H9 (cell line): ENCODE data around the gene SMARCC1. TPM values are rescaled to one million over a fixed set of nuclear protein-coding genes. Genes with fewer than 3 reads are reported as not detected.

Experiments
- DNase-seq: peaks from one replicate; pipeline ENCODE4 v3.0.0-alpha.2; 2017
- H2AFZ ChIP-seq: one replicate; pipeline ENCODE4 v1.6.1; 2013; ENCODE audit warnings: mild to moderate bottlenecking, low read length, control low read depth, moderate library complexity
- H2AK5ac ChIP-seq: 2 replicates; pipeline ENCODE4 v1.6.1; 2013; ENCODE audit warnings: low read length, control low read depth, mixed read lengths; ENCODE audit not compliant: insufficient read length
- H2BK120ac ChIP-seq: one replicate; pipeline ENCODE4 v1.6.1; 2013; ENCODE audit warnings: low read depth, mild to moderate bottlenecking, low read length, control low read depth, inconsistent platforms; ENCODE audit not compliant: poor library complexity, severe bottlenecking
- H2BK12ac ChIP-seq: 2 replicates; pipeline ENCODE4 v1.6.1; 2013; ENCODE audit warnings: low read length, control low read depth, mixed read lengths, low read depth; ENCODE audit not compliant: insufficient read length
- H2BK15ac ChIP-seq: 2 replicates; pipeline ENCODE4 v1.6.1; 2013; ENCODE audit warnings: low read depth, low read length, control low read depth
- H2BK20ac ChIP-seq: one replicate; pipeline ENCODE4 v1.6.1; 2013; ENCODE audit warnings: low read depth, mild to moderate bottlenecking, low read length, control low read depth, inconsistent platforms; ENCODE audit not compliant: poor library complexity, severe bottlenecking
- H2BK5ac ChIP-seq: 2 replicates; pipeline ENCODE4 v1.6.1; 2013; ENCODE audit warnings: low read length, control low read depth, mixed read lengths; ENCODE audit not compliant: insufficient read length
- H3K14ac ChIP-seq: 2 replicates; pipeline ENCODE4 v1.6.1; 2013; ENCODE audit warnings: low read length, control low read depth; ENCODE audit not compliant: insufficient read depth
- H3K18ac ChIP-seq: 2 replicates; pipeline ENCODE4 v1.6.1; 2013; ENCODE audit warnings: low read depth, mild to moderate bottlenecking, mixed read lengths, low read length, control low read depth; ENCODE audit not compliant: insufficient read length
- H3K23ac ChIP-seq: 2 replicates; pipeline ENCODE4 v1.6.1; 2013; ENCODE audit warnings: low read length, control low read depth, mixed read lengths, low read depth; ENCODE audit not compliant: insufficient read length
- H3K23me2 ChIP-seq: 2 replicates; pipeline ENCODE4 v1.6.1; 2013; ENCODE audit warnings: low read depth, mild to moderate bottlenecking, mixed read lengths, low read length, control low read depth; ENCODE audit not compliant: insufficient read length, poor library complexity, severe bottlenecking
- H3K27ac ChIP-seq: 2 replicates; pipeline ENCODE4 v1.5.1; 2013; ENCODE audit warnings: low read length, control low read depth, mixed read lengths, low read depth; ENCODE audit not compliant: insufficient read length
- H3K27me3 ChIP-seq: 2 replicates; pipeline ENCODE4 v1.6.1; 2013; ENCODE audit warnings: low read length, control low read depth, inconsistent platforms; ENCODE audit not compliant: insufficient read depth
- H3K4ac ChIP-seq: 2 replicates; pipeline ENCODE4 v1.6.1; 2013; ENCODE audit warnings: low read depth, mild to moderate bottlenecking, control low read depth, inconsistent platforms, low read length, moderate library complexity
- H3K4me1 ChIP-seq: 2 replicates; pipeline ENCODE4 v1.6.1; 2013; ENCODE audit warnings: low read length, control low read depth, inconsistent platforms; ENCODE audit not compliant: insufficient read depth
- H3K4me2 ChIP-seq: 2 replicates; pipeline ENCODE4 v1.6.1; 2013; ENCODE audit warnings: low read length, control low read depth, mixed read lengths; ENCODE audit not compliant: insufficient read length, insufficient read depth
- H3K56ac ChIP-seq: 2 replicates; pipeline ENCODE4 v1.6.1; 2013; ENCODE audit warnings: low read depth, mild to moderate bottlenecking, mixed read lengths, low read length, control low read depth; ENCODE audit not compliant: insufficient read length
- H3K79me1 ChIP-seq: 2 replicates; pipeline ENCODE4 v1.6.1; 2013; ENCODE audit warnings: low read depth, mild to moderate bottlenecking, moderate library complexity, low read length, control low read depth, inconsistent platforms; ENCODE audit not compliant: insufficient read depth, poor library complexity, severe bottlenecking
- H3K79me2 ChIP-seq: 2 replicates; pipeline ENCODE4 v1.6.1; 2013; ENCODE audit warnings: low read length, control low read depth, inconsistent platforms; ENCODE audit not compliant: insufficient read depth
- H3K9ac ChIP-seq: 2 replicates; pipeline ENCODE4 v1.6.1; 2013; ENCODE audit warnings: low read length, control low read depth, mixed read lengths; ENCODE audit not compliant: insufficient read length; ENCODE audit errors: extremely low read depth
- H3K9me3 ChIP-seq: one replicate; pipeline ENCODE4 v1.6.1; 2013; ENCODE audit warnings: low read depth, low read length, inconsistent platforms; ENCODE audit not compliant: control insufficient read depth
- H3T11ph ChIP-seq: one replicate; pipeline ENCODE4 v1.6.1; 2013; ENCODE audit warnings: mild to moderate bottlenecking, low read length, control low read depth, inconsistent platforms
- H4K20me1 ChIP-seq: one replicate; pipeline ENCODE4 v1.6.1; 2013; ENCODE audit not compliant: control insufficient read depth, insufficient read length, insufficient read depth
- H4K5ac ChIP-seq: 2 replicates; pipeline ENCODE4 v1.6.1; 2013; ENCODE audit warnings: low read depth, mild to moderate bottlenecking, mixed read lengths, low read length, control low read depth; ENCODE audit not compliant: insufficient read length
- H4K8ac ChIP-seq: replicated peaks from 2 replicates; pipeline ENCODE4 v1.6.1; 2013; ENCODE audit warnings: low read length, control low read depth, mixed read lengths, low read depth; ENCODE audit not compliant: insufficient read length
- H4K91ac ChIP-seq: 2 replicates; pipeline ENCODE4 v1.6.1; 2013; ENCODE audit warnings: low read depth, mild to moderate bottlenecking, moderate library complexity, mixed read lengths, low read length, control low read depth; ENCODE audit not compliant: insufficient read length
- H3K27ac Mint-ChIP-seq, 3 experiments: 2 replicates in 2 of 3; 3 replicates in 1 of 3; pipeline ENCODE4 v1.8.0; 2020 to 2021; ENCODE audit warnings: mixed read lengths in 3 of 3, mild to moderate bottlenecking in 1 of 3, moderate library complexity in 1 of 3
- H3K27me3 Mint-ChIP-seq: 2 replicates; pipeline ENCODE4 v1.8.0; 2021; ENCODE audit warnings: low read depth, mild to moderate bottlenecking, moderate library complexity, mixed read lengths
- H3K36me3 Mint-ChIP-seq, 3 experiments: 2 replicates in 2 of 3; 3 replicates in 1 of 3; pipeline ENCODE4 v1.8.0; 2020 to 2021; ENCODE audit warnings: low read depth in 3 of 3, mixed read lengths in 3 of 3; ENCODE audit not compliant: insufficient read depth in 1 of 3
- H3K4me1 Mint-ChIP-seq, 2 experiments: 2 replicates each; pipeline ENCODE4 v1.8.0; 2020; ENCODE audit warnings: mixed read lengths in 2 of 2
- H3K4me3 Mint-ChIP-seq, 2 experiments: 2 replicates in 1 of 2; 3 replicates in 1 of 2; pipeline ENCODE4 v1.8.0; 2020 to 2021; ENCODE audit warnings: mild to moderate bottlenecking in 2 of 2, mixed read lengths in 2 of 2, moderate library complexity in 1 of 2
- H3K9me3 Mint-ChIP-seq, 2 experiments: 2 replicates in 1 of 2; 3 replicates in 1 of 2; pipeline ENCODE4 v1.8.0; 2020; ENCODE audit warnings: mild to moderate bottlenecking in 2 of 2, mixed read lengths in 2 of 2, moderate library complexity in 1 of 2
- WGBS: extraction: QIAGEN DNeasy Blood & Tissue Kit; methylation state at CpG from one replicate; pipeline ENCODE4 v1.1.7; 2013; ENCODE audit warnings: missing lambda C conversion rate, low lambda C conversion rate, mixed read lengths; ENCODE audit not compliant: insufficient read length; ENCODE audit errors: extremely low coverage; 5-methylcytosine and 5-hydroxymethylcytosine counted together
- total RNA-seq: library from RNA; stranded (reverse); gene quantifications from 2 replicates; pipeline ENCODE4 v1.2.1, GENCODE V29; 2021
- TF ChIP-seq, protein P1 (sequence below): fragments of 200-600 bp; sonication (generic); conservative IDR thresholded peaks from 3 replicates; pipeline ENCODE4 v1.8.0; 2021; ENCODE audit warnings: antibody characterized with exemption, mild to moderate bottlenecking

Gene SMARCC1
- total RNA-seq, 1 experiment from 2014 or later, result 274 TPM

DNA sequence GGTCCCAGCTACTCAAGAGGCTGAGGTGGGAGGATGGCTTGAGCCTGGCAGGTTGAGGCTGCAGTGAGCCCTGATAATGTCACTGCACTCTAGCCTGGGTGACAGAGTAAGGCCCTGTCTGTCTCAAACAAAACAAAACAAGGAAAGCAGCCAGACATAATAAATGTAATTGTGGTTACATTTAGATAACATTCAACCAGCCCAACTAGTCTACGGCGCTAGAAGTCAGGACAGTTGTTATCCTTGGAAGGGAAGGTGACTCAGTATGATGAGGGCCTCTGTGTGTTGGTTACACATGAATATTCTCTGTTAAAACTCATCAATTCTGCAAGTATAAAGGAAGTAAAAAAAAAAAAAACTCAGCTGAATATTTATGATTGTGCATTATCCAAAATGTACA lies 176.0 kb downstream of the SMARCC1 start:
- H3K36me3 Mint-ChIP-seq, result peaks cover 48 to 85% (median 62%) of the 10 kb centered on the region in 3 experiments

More for the DNA sequence above, 176.0 kb downstream of the SMARCC1 start:
- Histone ChIP-seq H2AK5ac (no peak overlapping the region), H3K4ac (no peak overlapping the region), H3K23ac (no peak overlapping the region), H3K79me1 (no peaks in the 10 kb centered on the region), H2BK12ac (no peak overlapping the region), H4K8ac (no peak overlapping the region), H3K9me3 (no peaks in the 10 kb centered on the region), H2BK120ac (no peak overlapping the region), H3K23me2 (no peaks in the 10 kb centered on the region), H2AFZ (no peak overlapping the region), H2BK20ac (no peak overlapping the region), H3K4me1 (no peaks in the 10 kb centered on the region), H3K27ac (no peak overlapping the region), H3K9ac (no peak overlapping the region), H3K4me2 (no peak overlapping the region), H3K27me3 (no peaks in the 10 kb centered on the region), H3K79me2 (0 out of 2 replicates have a peak, but pooled peaks cover 2% of the 10 kb centered on the region), H3K56ac (no peak overlapping the region), H2BK15ac (no peak overlapping the region), H3K14ac (no peak overlapping the region), H3K18ac (no peak overlapping the region), H4K5ac (no peak overlapping the region), H3T11ph (no peak overlapping the region), H2BK5ac (no peak overlapping the region), H4K91ac (no peak overlapping the region), H4K20me1 (no peaks in the 10 kb centered on the region)
- Mint-ChIP-seq H3K27me3 (no peaks in the 10 kb centered on the region), H3K9me3 (no peaks in the 10 kb centered on the region), H3K27ac (no peak overlapping the region), H3K4me3 (no peak overlapping the region), H3K4me1 (0 out of 4 replicates have a peak, but pooled peaks cover 0 to 3% of the 10 kb centered on the region in 2 experiments)
- DNase-seq, result no peak
- TF ChIP-seq, protein P1, sequence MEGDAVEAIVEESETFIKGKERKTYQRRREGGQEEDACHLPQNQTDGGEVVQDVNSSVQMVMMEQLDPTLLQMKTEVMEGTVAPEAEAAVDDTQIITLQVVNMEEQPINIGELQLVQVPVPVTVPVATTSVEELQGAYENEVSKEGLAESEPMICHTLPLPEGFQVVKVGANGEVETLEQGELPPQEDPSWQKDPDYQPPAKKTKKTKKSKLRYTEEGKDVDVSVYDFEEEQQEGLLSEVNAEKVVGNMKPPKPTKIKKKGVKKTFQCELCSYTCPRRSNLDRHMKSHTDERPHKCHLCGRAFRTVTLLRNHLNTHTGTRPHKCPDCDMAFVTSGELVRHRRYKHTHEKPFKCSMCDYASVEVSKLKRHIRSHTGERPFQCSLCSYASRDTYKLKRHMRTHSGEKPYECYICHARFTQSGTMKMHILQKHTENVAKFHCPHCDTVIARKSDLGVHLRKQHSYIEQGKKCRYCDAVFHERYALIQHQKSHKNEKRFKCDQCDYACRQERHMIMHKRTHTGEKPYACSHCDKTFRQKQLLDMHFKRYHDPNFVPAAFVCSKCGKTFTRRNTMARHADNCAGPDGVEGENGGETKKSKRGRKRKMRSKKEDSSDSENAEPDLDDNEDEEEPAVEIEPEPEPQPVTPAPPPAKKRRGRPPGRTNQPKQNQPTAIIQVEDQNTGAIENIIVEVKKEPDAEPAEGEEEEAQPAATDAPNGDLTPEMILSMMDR, result no peak
- no CpG with 5 or more reads among the region's 2 CpGs for WGBS
